Spinal cord (tissue), 10 donors: ENCODE measurements around the gene C22orf42. TPM values are rescaled to one million over a fixed set of nuclear protein-coding genes. Genes with fewer than 3 reads are reported as not detected.
"Not testable (repeated sequence)": the region's sequence is repeated elsewhere in the genome, so short reads cannot be mapped to it uniquely, and the experiment has no call there.

Source experiments
- DNase-seq, 6 donors: peaks; one replicate each; pipeline versions ENCODE4 v3.0.0 to v3.0.0-alpha.2; 2013 to 2015; ENCODE audit warnings: low spot score in 6 of 6, low read depth in 4 of 6
- H3K27ac ChIP-seq: one replicate; pipeline ENCODE4 v1.5.1; 2013; ENCODE audit warnings: low read depth, low read length, control low read depth
- H3K27me3 ChIP-seq: one replicate; pipeline ENCODE4 v1.6.1; 2013; ENCODE audit warnings: low read length; ENCODE audit not compliant: control insufficient read depth, insufficient read depth
- H3K36me3 ChIP-seq: one replicate; pipeline ENCODE4 v1.6.1; 2013; ENCODE audit warnings: low read length; ENCODE audit not compliant: control insufficient read depth, insufficient read depth
- H3K4me1 ChIP-seq: one replicate; pipeline ENCODE4 v1.6.1; 2013; ENCODE audit warnings: low read length; ENCODE audit not compliant: control insufficient read depth, insufficient read depth
- H3K4me3 ChIP-seq: one replicate; pipeline ENCODE4 v1.5.1; 2013; ENCODE audit warnings: low read depth, low read length, control low read depth
- H3K9me3 ChIP-seq: one replicate; pipeline ENCODE4 v1.6.1; 2013; ENCODE audit warnings: low read length; ENCODE audit not compliant: control insufficient read depth, insufficient read depth
- WGBS: methylation state at CpG from one replicate; pipeline ENCODE4 v1.1.5; 2013; ENCODE audit warnings: missing lambda C conversion rate; ENCODE audit not compliant: insufficient coverage; 5-methylcytosine and 5-hydroxymethylcytosine counted together
- polyA plus RNA-seq, 2 donors: library from polyadenylated mRNA; unstranded; fragments of 120-200 nt; gene quantifications; one replicate each; pipeline ENCODE4 v1.2.1, GENCODE V29; 2013; ENCODE audit not compliant: insufficient read length in 2 of 2
- total RNA-seq, 2 donors: library from RNA; depleted of rRNA in 1 of 2; stranded (reverse); fragments of 120-200 nt in 1 of 2; fragments of >200 nt in 1 of 2; gene quantifications; one replicate each; pipeline versions ENCODE4 v1.2.3 to v1.2.4, GENCODE V29; 2013 to 2014
- donor health status: healthy.

C22orf42 gene
- total and polyA plus RNA-seq, 4 donors = 1.8 to 5.8 (median 3.4) TPM

DNA sequence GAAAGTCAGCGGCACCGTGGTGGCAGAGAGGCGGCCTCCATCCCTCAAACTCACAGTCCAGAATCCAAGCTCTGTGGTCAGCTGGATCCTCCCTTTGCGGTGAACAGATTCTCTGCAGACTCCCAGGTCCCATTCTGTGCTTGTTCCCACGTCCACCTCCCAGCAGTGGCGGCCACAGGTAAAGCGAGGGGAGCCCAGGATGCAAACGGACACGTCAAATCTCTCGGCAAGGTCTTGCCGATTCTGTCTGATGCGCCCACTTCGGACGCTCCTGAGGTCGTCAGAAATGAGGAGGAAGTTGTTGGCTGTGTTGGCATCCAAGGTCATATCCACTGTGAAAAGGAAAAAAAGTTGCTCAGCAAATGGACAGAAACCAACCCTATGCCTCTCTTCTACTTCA is 31.9 kb upstream of the C22orf42 start:
- WGBS = 98% methylated on average over 6 of the region's 15 CpGs
- H3K4me1 ChIP-seq, H3K4me3 ChIP-seq, H3K9me3 ChIP-seq, H3K27ac ChIP-seq, H3K27me3 ChIP-seq, H3K36me3 ChIP-seq, DNase-seq: not testable (repeated sequence)

DNA sequence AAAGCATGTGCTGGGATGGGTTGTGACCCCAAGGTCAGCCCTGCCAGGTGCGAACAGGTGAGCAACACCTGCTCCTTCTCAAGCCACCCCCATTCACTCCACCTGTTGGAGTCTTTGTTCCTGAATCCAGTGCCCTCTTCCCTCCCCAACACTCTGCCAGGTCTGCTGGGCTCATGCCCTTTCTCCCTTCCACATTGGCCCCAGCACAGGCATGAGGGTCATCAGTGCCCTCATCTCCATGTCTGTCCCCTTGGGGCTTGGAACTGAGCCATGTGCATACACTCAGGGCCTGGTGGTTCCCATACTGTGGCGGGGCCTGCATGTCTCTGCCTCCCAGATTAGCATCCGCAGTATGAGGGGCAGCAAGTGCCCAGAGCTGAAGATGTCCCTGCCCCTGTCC is 26.7 kb upstream of the C22orf42 start:
- no peaks in the 10 kb centered on the region for H3K9me3 ChIP-seq
- no peak overlapping the region for H3K4me3 ChIP-seq
- no peaks in the 10 kb centered on the region for H3K4me1 ChIP-seq
- DNase-seq = no peak
- no peaks in the 10 kb centered on the region for H3K36me3 ChIP-seq
- H3K27me3 ChIP-seq = no peaks in the 10 kb centered on the region
- WGBS = 89% methylated on average over 3 of the region's 3 CpGs
- H3K27ac ChIP-seq = no peak overlapping the region

DNA sequence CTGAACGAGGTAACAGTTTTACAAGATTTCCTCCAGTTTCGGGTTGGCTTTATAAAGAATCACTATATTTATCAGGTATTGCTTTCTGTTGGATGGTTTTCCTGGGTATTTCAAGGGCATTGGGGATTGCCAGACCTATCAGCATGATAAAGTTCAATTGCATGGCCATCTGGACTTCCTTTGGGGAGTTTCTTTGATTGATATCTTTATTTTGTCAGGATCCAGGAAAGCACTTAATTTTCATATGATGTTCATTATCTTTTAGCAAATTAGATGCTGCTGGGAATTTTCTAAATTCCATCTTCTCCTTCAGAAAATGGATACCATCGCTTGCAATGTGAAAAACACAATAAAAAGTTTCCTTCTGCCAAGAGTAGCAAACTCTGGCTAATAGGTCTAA is 24.5 kb upstream of the C22orf42 start:
- Histone ChIP-seq H3K9me3 (no peaks in the 10 kb centered on the region), H3K36me3 (no peaks in the 10 kb centered on the region), H3K4me1 (no peaks in the 10 kb centered on the region), H3K4me3 (no peak overlapping the region), H3K27me3 (no peaks in the 10 kb centered on the region), H3K27ac (no peak overlapping the region)
- DNase-seq = no peak
- WGBS = no CpG with 5 or more reads among the region's 3 CpGs

DNA sequence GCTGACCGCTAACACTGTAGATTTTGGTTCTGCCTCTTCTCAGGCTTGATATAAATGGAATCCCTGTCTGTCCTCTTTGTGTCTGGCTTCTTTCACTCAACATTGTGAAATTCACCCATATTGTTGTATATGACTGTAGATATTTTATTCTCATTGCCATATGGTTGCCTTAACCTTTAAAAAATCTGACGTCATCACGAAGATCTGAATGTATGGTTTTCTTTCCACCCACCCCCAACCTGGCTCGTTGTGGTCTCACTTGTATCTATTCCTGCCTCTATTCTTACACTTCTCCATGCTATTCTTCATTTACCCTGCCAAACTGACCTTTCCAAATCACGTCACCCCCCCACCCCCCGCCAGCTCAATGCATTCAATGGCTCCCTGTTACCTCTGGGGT is 21.9 kb upstream of the C22orf42 start:
- Histone ChIP-seq H3K27me3 (peaks cover 5% of the 10 kb centered on the region), H3K4me1 (peaks cover 4% of the 10 kb centered on the region), H3K36me3 (no peaks in the 10 kb centered on the region), H3K9me3 (no peaks in the 10 kb centered on the region), H3K4me3 (no peak overlapping the region), H3K27ac (no peak overlapping the region)
- DNase-seq = no peak
- 88% methylated on average over 4 of the region's 6 CpGs for WGBS

DNA sequence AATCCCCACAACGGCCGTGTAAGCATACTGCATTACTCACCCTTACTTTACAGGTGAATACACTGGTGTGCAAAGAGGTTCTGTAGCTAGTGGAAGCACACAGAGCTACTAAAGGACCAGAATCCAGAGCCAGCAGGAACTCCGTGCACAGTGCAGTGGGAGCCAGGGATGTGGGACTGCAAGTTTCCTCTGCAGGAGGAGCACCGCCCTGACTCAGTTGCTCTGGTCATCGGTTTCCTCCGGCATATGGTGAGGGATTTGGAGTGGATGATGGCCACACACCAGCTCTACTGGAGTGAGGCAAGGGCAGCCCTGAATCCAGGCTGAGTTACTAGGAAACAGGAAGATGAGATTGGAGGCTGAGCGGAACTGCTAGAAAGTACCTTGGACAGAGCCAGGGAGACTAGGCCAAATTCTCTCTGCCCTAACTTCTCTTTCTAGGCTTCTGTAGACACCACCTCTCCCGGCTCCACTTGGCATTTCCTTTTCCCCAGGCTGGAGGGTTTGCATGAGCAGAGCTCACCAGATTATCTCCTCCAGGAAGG is 18.2 kb upstream of the C22orf42 start:
- 97% methylated on average over 6 of the region's 8 CpGs for WGBS
- DNase-seq = no peak
- no peaks in the 10 kb centered on the region for H3K9me3 ChIP-seq
- no peaks in the 10 kb centered on the region for H3K36me3 ChIP-seq
- no peak overlapping the region for H3K27ac ChIP-seq
- H3K27me3 ChIP-seq = peaks cover 14% of the 10 kb centered on the region
- H3K4me1 ChIP-seq = peaks cover 10% of the 10 kb centered on the region
- no peak overlapping the region for H3K4me3 ChIP-seq

DNA sequence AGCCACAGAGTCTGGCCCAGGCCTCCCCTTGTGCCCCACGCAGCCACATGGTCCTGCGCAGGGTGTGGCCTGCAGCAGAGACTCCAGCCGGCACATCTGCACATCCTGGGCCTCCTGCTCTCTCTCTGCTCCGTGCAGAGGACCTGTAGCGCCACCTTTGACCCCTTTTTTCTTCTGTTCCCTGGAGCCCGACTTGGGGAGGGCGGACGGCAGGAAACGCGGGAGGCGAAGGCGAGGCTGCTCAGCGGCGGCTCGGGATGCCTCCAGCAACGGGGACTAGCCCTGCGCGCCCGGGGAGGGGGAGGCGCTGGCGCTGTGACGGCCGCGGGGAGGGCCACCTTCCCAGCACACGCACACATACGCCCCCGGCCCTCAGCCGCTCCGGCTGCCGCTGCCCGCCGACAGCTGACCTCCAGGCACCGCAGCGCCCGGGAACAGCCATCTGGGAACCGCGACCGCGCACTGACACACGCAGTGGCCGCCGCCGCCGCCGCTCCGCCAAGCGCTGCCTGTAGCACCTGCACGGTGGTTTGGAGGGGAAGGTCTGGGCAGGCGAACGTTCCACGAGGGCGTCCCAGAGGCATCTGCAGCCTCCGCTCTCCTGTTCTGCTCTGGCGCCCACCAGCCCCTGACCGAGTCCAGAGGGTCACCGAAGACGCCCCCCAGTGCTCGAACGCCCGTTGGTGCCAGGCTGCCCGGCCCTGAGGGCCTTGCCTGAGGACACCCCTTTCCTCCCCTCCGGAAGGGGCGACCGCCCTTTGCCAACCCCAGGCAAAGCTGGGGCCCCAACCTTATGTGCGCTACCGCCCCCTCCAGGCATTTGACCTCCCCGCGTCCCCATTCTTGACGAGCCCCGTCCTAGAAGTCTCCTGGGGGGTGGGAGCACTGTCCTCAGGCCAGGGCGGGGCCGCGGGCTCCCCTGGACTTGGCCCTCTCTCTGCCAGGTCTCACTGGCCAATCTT is 16.9 kb upstream of the C22orf42 start:
- peak in 2 of 6 donors; percentile 19 to 56 for DNase-seq
- 5% methylated on average over 70 of the region's 73 CpGs for WGBS
- peaks cover 14% of the 10 kb centered on the region for H3K27me3 ChIP-seq

DNA sequence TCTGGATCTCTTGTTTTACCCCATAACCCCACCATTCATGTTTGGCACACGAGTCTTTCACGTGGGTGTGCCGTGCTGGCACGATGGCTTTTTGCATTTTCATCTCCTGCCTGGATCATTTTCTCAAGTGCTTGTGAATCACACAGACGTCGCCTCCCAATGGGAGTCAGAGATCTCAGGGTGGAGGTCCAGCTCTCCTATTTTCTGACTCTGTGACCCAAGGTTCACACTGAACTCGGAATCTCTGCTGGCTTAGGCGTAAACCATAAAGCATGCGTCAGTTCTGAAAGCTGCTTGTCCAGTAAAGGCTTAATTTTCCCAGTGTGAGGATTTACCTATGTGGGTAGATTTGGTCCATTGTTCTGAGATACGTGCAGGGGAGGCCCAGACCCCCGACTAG is 16.0 kb upstream of the C22orf42 start:
- Histone ChIP-seq H3K27ac (no peak overlapping the region), H3K9me3 (no peaks in the 10 kb centered on the region), H3K27me3 (peaks cover 14% of the 10 kb centered on the region), H3K4me1 (peaks cover 10% of the 10 kb centered on the region), H3K4me3 (no peak overlapping the region), H3K36me3 (no peaks in the 10 kb centered on the region)
- WGBS = 91% methylated on average over 11 of the region's 11 CpGs
- no peak for DNase-seq

More for the DNA sequence above, 16.9 kb upstream of the C22orf42 start:
- Histone ChIP-seq H3K4me3 (no peak overlapping the region), H3K36me3 (no peaks in the 10 kb centered on the region), H3K9me3 (no peaks in the 10 kb centered on the region), H3K27ac (no peak overlapping the region), H3K4me1 (peaks cover 10% of the 10 kb centered on the region)

DNA sequence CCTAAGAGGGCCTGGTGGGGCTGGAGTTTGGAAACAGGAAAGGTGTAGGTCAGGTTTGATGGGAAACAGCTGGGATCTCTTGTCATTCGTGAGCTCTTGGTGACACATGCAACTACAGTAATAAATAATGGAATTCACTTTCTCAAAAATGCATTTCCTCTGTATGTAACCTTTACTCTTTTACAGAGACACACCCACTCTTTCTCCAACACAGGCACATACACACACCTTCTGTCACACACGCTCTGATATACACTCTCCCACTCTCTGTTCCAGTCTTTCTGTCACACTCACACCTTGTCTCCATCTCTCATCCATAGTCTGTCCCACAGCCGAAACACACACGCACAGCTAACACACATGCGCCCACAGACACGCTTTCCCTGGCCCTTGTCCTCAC is 6.6 kb upstream of the C22orf42 start:
- no peak overlapping the region for H3K27ac ChIP-seq
- WGBS = 94% methylated on average over 5 of the region's 6 CpGs
- H3K36me3 ChIP-seq = no peaks in the 10 kb centered on the region
- no peak for DNase-seq
- H3K4me3 ChIP-seq = no peak overlapping the region
- no peaks in the 10 kb centered on the region for H3K27me3 ChIP-seq
- H3K4me1 ChIP-seq = no peaks in the 10 kb centered on the region
- no peaks in the 10 kb centered on the region for H3K9me3 ChIP-seq

DNA sequence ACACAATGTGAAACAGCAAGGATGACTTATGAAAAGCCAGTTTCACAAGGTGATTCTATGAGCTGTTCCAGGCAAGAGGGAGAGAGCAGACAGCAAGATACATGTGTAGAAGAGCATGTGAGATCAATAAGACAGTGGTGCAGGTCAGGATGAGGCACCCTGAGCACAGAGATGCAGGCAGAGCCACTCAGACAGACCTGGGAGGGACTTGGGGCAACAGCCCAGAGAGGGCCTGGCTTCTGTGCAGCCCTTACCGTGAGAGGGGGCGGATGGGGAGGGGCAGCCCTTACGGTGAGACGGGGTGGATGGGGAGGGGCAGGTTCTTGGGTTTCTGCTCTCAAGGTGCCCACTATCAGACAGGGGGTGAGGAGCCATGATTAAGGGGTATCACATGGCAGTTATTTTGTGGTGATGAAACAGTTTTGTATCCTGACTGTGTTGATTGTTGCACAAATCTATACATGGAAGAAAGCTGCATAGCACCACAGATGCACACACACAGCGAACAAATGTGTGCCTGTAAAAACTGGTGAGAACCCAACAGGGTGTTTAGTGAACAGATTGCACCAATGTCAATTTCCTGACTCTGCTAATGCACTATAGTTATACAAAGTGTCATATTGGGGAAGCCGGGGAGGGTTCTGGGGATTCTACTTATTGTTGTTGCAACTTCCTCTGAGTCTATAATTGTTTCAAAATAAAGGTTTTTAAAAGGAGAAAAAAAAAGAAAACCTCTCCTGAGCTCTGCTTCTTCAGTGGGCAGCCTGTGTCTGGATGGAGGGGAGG is 5.2 kb upstream of the C22orf42 start:
- DNase-seq = peak in 2 of 6 donors; percentile 42 to 50
- no peaks in the 10 kb centered on the region for H3K36me3 ChIP-seq
- H3K27me3 ChIP-seq = no peaks in the 10 kb centered on the region
- WGBS = 47% methylated on average over 4 of the region's 6 CpGs
- no peak overlapping the region for H3K4me3 ChIP-seq
- H3K4me1 ChIP-seq = no peaks in the 10 kb centered on the region
- H3K27ac ChIP-seq = no peak overlapping the region
- H3K9me3 ChIP-seq = no peaks in the 10 kb centered on the region
